ENCODE measurements around the gene SNAI1. TPM values are rescaled to one million over a fixed set of nuclear protein-coding genes. Genes with fewer than 3 reads are reported as not detected.
"Not testable (repeated sequence)": the region's sequence is repeated elsewhere in the genome, so short reads cannot be mapped to it uniquely, and the experiment has no call there.

SNAI1 gene
- total RNA-seq, 3 donors from 2014 or later: 0.80 to 5.0 (median 4.3) TPM

DNA sequence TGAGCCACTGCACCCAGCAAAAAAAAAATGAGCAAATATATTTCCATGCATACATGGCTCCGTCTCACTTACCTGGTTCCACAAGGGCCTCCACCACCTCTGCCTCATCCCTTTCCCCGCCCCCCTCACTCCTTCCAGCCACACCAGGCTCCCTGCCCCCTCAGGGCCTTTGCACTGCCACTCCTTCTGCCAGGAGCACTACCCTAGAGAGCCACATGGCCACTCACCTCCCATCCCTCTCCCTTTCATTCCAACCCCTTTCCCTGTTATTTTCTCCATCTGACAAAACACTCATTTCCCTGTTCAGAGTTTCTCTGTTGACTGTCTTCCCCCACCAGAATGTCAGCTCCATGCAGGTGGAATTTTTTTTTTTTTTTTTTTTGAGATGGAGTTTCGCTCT lies 12.8 kb downstream of the SNAI1 start:
- no peak overlapping the region for H3K27ac ChIP-seq
- H3K27me3 ChIP-seq: no peaks in the 10 kb centered on the region
- intact Hi-C loops (cut with DNase I; ENCODE audit: low total_unique reads): no loop called here
- no peak for DNase-seq (ENCODE audit: low spot score in 2 of 2)
- H3K9me3 ChIP-seq: no peaks in the 10 kb centered on the region
- H3K4me3 ChIP-seq: no peak overlapping the region
- no peak for TF ChIP-seq CTCF (IDR thresholded peaks at IDR 0.05)
- no peak for TF ChIP-seq POLR2A (IDR thresholded peaks at IDR 0.05)
- no peak for TF ChIP-seq POLR2AphosphoS5 (IDR thresholded peaks at IDR 0.05)
- H3K4me1 ChIP-seq: peaks cover 0 to 2% of the 10 kb centered on the region in 2 donors
- no peaks in the 10 kb centered on the region for H3K36me3 ChIP-seq

DNA sequence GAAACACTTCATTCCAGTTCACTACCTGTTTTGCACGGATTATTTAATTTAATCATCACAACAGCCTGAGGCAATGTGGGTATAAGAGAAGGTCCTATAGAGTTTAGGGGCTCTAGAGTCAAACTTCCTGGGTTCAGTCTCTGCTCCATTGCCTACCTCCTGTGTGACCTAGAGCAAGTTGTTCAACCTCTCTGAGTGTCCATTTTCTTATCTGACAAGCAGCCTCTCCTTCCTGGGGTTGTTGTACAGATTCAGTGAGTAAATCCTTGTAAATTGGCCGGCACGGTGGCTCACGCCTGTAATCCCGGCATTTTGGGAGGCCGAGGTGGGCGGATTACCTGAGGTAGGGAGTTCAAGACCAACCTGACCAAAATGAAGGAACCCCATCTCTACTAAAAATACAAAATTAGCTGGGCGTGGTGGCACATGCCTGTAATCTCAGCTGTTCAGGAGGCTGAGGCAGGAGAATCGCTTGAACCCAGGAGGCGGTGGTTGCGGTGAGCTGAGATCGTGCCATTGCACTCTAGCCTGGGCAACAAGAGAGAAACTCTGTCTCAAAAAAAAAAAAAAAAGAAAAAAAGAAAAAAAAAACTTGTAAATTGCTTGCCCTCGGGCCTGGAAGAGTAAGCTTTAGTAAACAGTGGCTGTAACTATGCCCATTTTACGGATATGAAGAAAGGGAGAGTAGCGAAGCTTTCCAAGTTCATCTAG lies 15.9 kb downstream of the SNAI1 start:
- H3K4me1 ChIP-seq; DNase-seq (ENCODE audit: low spot score in 2 of 2); H3K27ac ChIP-seq; H3K36me3 ChIP-seq; H3K4me3 ChIP-seq; H3K27me3 ChIP-seq; H3K9me3 ChIP-seq; intact Hi-C loops (cut with DNase I; ENCODE audit: low total_unique reads): not testable (repeated sequence)

DNA sequence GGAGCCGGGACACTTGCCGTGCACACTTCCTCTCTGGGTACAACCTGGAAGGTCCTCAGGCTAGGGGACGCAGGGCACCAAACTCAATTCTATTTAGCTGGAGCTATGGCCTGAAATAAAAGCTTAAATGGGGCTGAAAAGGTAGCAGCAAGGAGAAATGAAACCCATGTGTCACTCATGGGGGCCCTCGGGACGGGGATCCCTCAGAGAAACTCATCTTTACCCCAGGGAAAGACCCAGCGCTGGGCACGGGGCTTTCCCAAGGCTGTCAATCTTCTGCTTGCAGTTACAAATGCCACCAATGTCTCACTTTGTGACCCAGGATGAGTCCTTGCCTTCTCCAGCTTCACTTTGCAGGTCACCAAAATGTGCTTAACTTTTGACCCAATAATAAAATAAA lies 16.5 kb downstream of the SNAI1 start:
- intact Hi-C loops (cut with DNase I; ENCODE audit: low total_unique reads): no loop called here
- Histone ChIP-seq H3K27me3 (no peaks in the 10 kb centered on the region), H3K4me1 (no peaks in the 10 kb centered on the region), H3K4me3 (no peak overlapping the region), H3K36me3 (no peaks in the 10 kb centered on the region), H3K27ac (no peak overlapping the region), H3K9me3 (no peaks in the 10 kb centered on the region)
- no peak for TF ChIP-seq POLR2AphosphoS5 (IDR thresholded peaks at IDR 0.05)
- no peak for TF ChIP-seq POLR2A (IDR thresholded peaks at IDR 0.05)
- DNase-seq (ENCODE audit: low spot score in 2 of 2): no peak

- H3K27me3 ChIP-seq; H3K4me1 ChIP-seq; H3K4me3 ChIP-seq; H3K27ac ChIP-seq; DNase-seq (ENCODE audit: low spot score in 2 of 2); H3K36me3 ChIP-seq; H3K9me3 ChIP-seq; intact Hi-C loops (cut with DNase I; ENCODE audit: low total_unique reads): not testable (repeated sequence)
Measured at GRCh38 chr20:50000548-50001222, 17.9 kb downstream of the SNAI1 start.

DNA sequence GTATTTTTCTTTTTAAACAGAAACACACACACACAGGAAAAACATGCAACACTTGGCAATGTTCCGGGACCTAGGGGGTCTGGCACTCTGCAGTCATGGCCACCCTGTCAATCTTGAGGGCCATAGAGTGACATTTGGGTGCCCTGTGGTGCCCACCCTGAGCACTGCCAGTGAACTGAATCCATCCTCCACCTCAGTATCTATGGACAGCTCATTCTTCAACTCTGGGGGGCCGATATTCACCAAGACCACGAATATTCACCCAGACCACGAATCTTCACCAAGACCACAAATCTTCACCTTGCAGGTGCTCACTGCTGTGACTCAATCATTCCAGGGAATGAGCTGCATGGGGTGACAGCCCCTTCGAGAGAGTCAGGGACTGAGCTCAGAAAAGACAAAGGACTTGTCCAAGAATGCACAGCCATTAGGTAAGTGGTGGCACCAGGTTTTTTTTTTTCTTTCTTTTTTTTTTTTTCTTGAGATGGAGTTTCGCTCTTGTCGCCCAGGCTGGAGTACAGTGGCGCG lies 19.1 kb downstream of the SNAI1 start:
- intact Hi-C loops (cut with DNase I; ENCODE audit: low total_unique reads): no loop called here
- no peak overlapping the region for H3K27ac ChIP-seq
- no peaks in the 10 kb centered on the region for H3K27me3 ChIP-seq
- DNase-seq (ENCODE audit: low spot score in 2 of 2): no peak
- no peak for TF ChIP-seq CTCF (IDR thresholded peaks at IDR 0.05)
- no peak for TF ChIP-seq POLR2AphosphoS5 (IDR thresholded peaks at IDR 0.05)
- TF ChIP-seq POLR2A (IDR thresholded peaks at IDR 0.05): no peak
- no peaks in the 10 kb centered on the region for H3K9me3 ChIP-seq
- no peaks in the 10 kb centered on the region for H3K4me1 ChIP-seq
- no peak overlapping the region for H3K4me3 ChIP-seq
- H3K36me3 ChIP-seq: no peaks in the 10 kb centered on the region

DNA sequence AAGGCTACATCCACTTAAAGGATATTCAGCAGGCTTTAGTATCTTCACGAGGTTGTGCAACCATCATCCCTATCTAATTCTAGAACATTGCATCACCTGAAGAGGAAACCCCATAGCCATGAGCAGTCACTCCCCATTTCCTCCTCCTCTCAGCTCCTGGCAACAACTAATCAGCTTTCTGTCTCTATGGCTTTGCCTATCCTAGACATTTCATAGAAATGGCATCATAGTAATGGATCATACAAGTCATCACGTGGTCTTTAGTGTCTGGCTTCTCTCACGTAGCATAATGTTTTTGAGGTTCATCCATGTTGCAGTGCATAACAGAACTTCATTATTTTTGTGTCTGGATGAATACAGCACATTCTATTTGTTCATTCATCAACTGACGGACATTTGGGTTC lies 20.5 kb downstream of the SNAI1 start:
- TF ChIP-seq POLR2AphosphoS5 (IDR thresholded peaks at IDR 0.05): no peak
- TF ChIP-seq CTCF (IDR thresholded peaks at IDR 0.05): no peak
- TF ChIP-seq POLR2A (IDR thresholded peaks at IDR 0.05): no peak
- Histone ChIP-seq H3K4me1 (no peaks in the 10 kb centered on the region), H3K27me3 (no peaks in the 10 kb centered on the region), H3K9me3 (no peaks in the 10 kb centered on the region), H3K4me3 (no peak overlapping the region), H3K27ac (no peak overlapping the region), H3K36me3 (no peaks in the 10 kb centered on the region)
- intact Hi-C loops (cut with DNase I; ENCODE audit: low total_unique reads): no loop called here
- no peak for DNase-seq (ENCODE audit: low spot score in 2 of 2)

All from breast epithelium (tissue), 4 donors.